OCI-LY7 (cell line): ENCODE results near the gene RET. TPM values are rescaled to one million over a fixed set of nuclear protein-coding genes. Genes with fewer than 3 reads are reported as not detected.

Source experiments
- BruUV-seq: library from RNA; stranded (reverse); fragments of 400-500 nt; replicated peaks from 2 replicates; lab custom pipeline; 2021; lab: Mats Ljungman, UMichigan
- CTCF ChIA-PET: fragments of 300-600 bp; sonication (Branson Sonifier 250); formaldehyde crosslinking; loops from one replicate; lab custom pipeline; 2022; ENCODE audit warnings: antibody characterized with exemption; ENCODE audit not compliant: unreplicated experiment; lab: Charles Lee
- POLR2A ChIA-PET: fragments of 300-600 bp; sonication (Branson Sonifier 250); formaldehyde crosslinking; loops from one replicate; lab custom pipeline; 2022; ENCODE audit warnings: antibody characterized with exemption; lab: Charles Lee
- DNase-seq: peaks from one replicate; pipeline ENCODE4 v3.0.0-alpha.2; 2015; ENCODE audit warnings: low spot score
- H2AFZ ChIP-seq: fragments of 200-600 bp; sonication (generic), shearing (Covaris generic); 2 replicates; pipeline ENCODE4 v1.6.1; 2014; ENCODE audit warnings: mild to moderate bottlenecking, antibody characterized with exemption, low read length, moderate library complexity
- H3K27ac ChIP-seq: fragments of 200-600 bp; sonication (generic); 2 replicates; pipeline ENCODE4 v1.5.1; 2014; ENCODE audit warnings: mixed run types, low read depth, mild to moderate bottlenecking, moderate library complexity, low read length, inconsistent platforms; ENCODE audit not compliant: poor library complexity, severe bottlenecking
- H3K36me3 ChIP-seq: fragments of 200-600 bp; sonication (generic); 2 replicates; pipeline ENCODE4 v1.6.1; 2014; ENCODE audit warnings: mild to moderate bottlenecking, antibody characterized with exemption, low read length, moderate library complexity, mixed read lengths; ENCODE audit not compliant: insufficient read depth
- H3K4me1 ChIP-seq: fragments of 200-600 bp; sonication (generic); 2 replicates; pipeline ENCODE4 v1.5.1; 2014; ENCODE audit warnings: mild to moderate bottlenecking, low read length; ENCODE audit not compliant: insufficient read depth, poor library complexity, severe bottlenecking
- H3K4me2 ChIP-seq: fragments of 200-600 bp; sonication (generic); 2 replicates; pipeline ENCODE4 v1.6.1; 2014; ENCODE audit warnings: mild to moderate bottlenecking, low read length
- H3K4me3 ChIP-seq: fragments of 200-600 bp; sonication (generic); 2 replicates; pipeline ENCODE4 v1.5.1; 2014; ENCODE audit warnings: mild to moderate bottlenecking, low read depth, low read length; ENCODE audit not compliant: poor library complexity, severe bottlenecking
- H3K79me2 ChIP-seq: fragments of 200-600 bp; sonication (generic); 2 replicates; pipeline ENCODE4 v1.6.1; 2016; ENCODE audit warnings: low read depth, mild to moderate bottlenecking, low read length, moderate library complexity, mixed read lengths; ENCODE audit not compliant: insufficient read depth
- H3K9me2 ChIP-seq: fragments of 200-600 bp; sonication (generic); 2 replicates; pipeline ENCODE4 v1.6.1; 2016; ENCODE audit warnings: mild to moderate bottlenecking, low read length, mixed read lengths; ENCODE audit not compliant: insufficient read depth
- H3K9me3 ChIP-seq: fragments of 200-600 bp; sonication (generic); 2 replicates; pipeline ENCODE4 v1.6.1; 2014; ENCODE audit warnings: mild to moderate bottlenecking, mixed run types, low read length, mixed read lengths
- H4K20me1 ChIP-seq: fragments of 200-600 bp; sonication (generic); 2 replicates; pipeline ENCODE4 v1.6.1; 2014; ENCODE audit warnings: mild to moderate bottlenecking, antibody characterized with exemption, low read length, moderate library complexity, mixed read lengths; ENCODE audit not compliant: insufficient read depth
- CTCF ChIP-seq: fragments of 200-600 bp; sonication (generic); conservative IDR thresholded peaks from 2 replicates; pipeline ENCODE4 v1.5.1; 2014; ENCODE audit warnings: mild to moderate bottlenecking, antibody characterized with exemption, low read length, moderate library complexity, mixed read lengths
- EZH2phosphoT487 ChIP-seq: fragments of 200-600 bp; sonication (generic); IDR thresholded peaks from 2 replicates; pipeline ENCODE4 v1.6.1; 2018; ENCODE audit warnings: low read depth, borderline replicate concordance, mild to moderate bottlenecking, mixed run types, antibody characterized with exemption, low read length, moderate library complexity, mixed read lengths
- intact Hi-C: fragments of 100-400 bp; cut with micrococcal nuclease; formaldehyde crosslinking; loops from one replicate; pipeline ENCODE4 v1.10.0; 2022; ENCODE audit not compliant: unreplicated experiment
- total RNA-seq, 2 experiments: library from RNA; depleted of rRNA in 1 of 2; stranded (reverse); fragments of >200 nt in 1 of 2; shearing (Covaris generic) in 1 of 2; gene quantifications; 2 replicates each; pipeline ENCODE4 v1.2.3, GENCODE V29; 2014 to 2022

RET gene
- total RNA-seq, 2 experiments from 2014 or later: 0.06 TPM; not detected in 1

GRCh38 chr10:43044961-43045621 is 31.8 kb upstream of the RET start:
- H3K27ac ChIP-seq: no peak overlapping the region
- BruUV-seq: no TSS peak
- no peak overlapping the region for H2AFZ ChIP-seq
- no peaks in the 10 kb centered on the region for H3K9me2 ChIP-seq
- no peaks in the 10 kb centered on the region for H3K9me3 ChIP-seq
- no peaks in the 10 kb centered on the region for H4K20me1 ChIP-seq
- ChIA-PET CTCF (no interaction called here), POLR2A (interaction anchor here (0.7 kb wide), 1 partner anchor 25 kb away, joined by 3 read pairs; no protein-coding TSS in a partner anchor)
- no peaks in the 10 kb centered on the region for H3K36me3 ChIP-seq
- intact Hi-C loops: no loop called here
- no peaks in the 10 kb centered on the region for H3K4me1 ChIP-seq
- no peak for TF ChIP-seq EZH2phosphoT487
- TF ChIP-seq CTCF: no peak
- H3K79me2 ChIP-seq: no peaks in the 10 kb centered on the region
- H3K4me3 ChIP-seq: no peak overlapping the region
- DNase-seq: no peak
- H3K4me2 ChIP-seq: no peak overlapping the region

- H3K4me1 ChIP-seq: no peaks in the 10 kb centered on the region
- no peaks in the 10 kb centered on the region for H3K36me3 ChIP-seq
- intact Hi-C loops: no loop called here
- CTCF ChIA-PET: no interaction called here
- no TSS peak for BruUV-seq
- POLR2A ChIA-PET: no interaction called here
- TF ChIP-seq CTCF: no peak
- TF ChIP-seq EZH2phosphoT487: no peak
- H3K9me3 ChIP-seq: no peaks in the 10 kb centered on the region
- no peak for DNase-seq
- no peak overlapping the region for H2AFZ ChIP-seq
- no peak overlapping the region for H3K4me2 ChIP-seq
- no peak overlapping the region for H3K27ac ChIP-seq
- no peaks in the 10 kb centered on the region for H4K20me1 ChIP-seq
- no peaks in the 10 kb centered on the region for H3K9me2 ChIP-seq
- H3K4me3 ChIP-seq: no peak overlapping the region
- no peaks in the 10 kb centered on the region for H3K79me2 ChIP-seq
Observed at GRCh38 chr10:43045631-43046287, 31.1 kb upstream of the RET start.
